Fibroblast of peridontal ligament (primary cell): ENCODE measurements around the gene BTRC.
A peak's percentile ranks its signal among the peaks of the same experiment; 100 is the strongest.

Experiments used
- DNase-seq: peaks from one replicate; pipeline ENCODE4 v3.0.0-alpha.2; 2010; ENCODE audit errors: extremely low read depth

The BTRC gene

GRCh38 chr10:101484175-101484745, 130.3 kb downstream of the BTRC start:
- DNase-seq, result no peak

- DNase-seq, result no peak
Measured at GRCh38 chr10:101485207-101485606, 131.2 kb downstream of the BTRC start.

GRCh38 chr10:101485681-101486554, 132.0 kb downstream of the BTRC start:
- peak; percentile 16 for DNase-seq

GRCh38 chr10:101487399-101487798, 133.4 kb downstream of the BTRC start:
- DNase-seq, result no peak

- peak; percentile 49 for DNase-seq
Measured at GRCh38 chr10:101489355-101489754, 135.4 kb downstream of the BTRC start.

- DNase-seq, result no peak
Measured at GRCh38 chr10:101490026-101490425, 136.1 kb downstream of the BTRC start.

- DNase-seq, result no peak
Measured at GRCh38 chr10:101492205-101492604, 138.2 kb downstream of the BTRC start.

GRCh38 chr10:101492814-101493213, 138.8 kb downstream of the BTRC start:
- DNase-seq, result no peak

GRCh38 chr10:101493249-101493648, 139.3 kb downstream of the BTRC start:
- DNase-seq, result no peak

- no peak for DNase-seq
Measured at GRCh38 chr10:101493782-101494281, 139.9 kb downstream of the BTRC start.

- no peak for DNase-seq
Measured at GRCh38 chr10:101494650-101495049, 140.7 kb downstream of the BTRC start.

GRCh38 chr10:101495324-101495925, 141.5 kb downstream of the BTRC start:
- DNase-seq, result peak; percentile 20

GRCh38 chr10:101504438-101504837, 150.5 kb downstream of the BTRC start:
- DNase-seq, result no peak

- DNase-seq, result no peak
Measured at GRCh38 chr10:101506829-101507661, 153.1 kb downstream of the BTRC start.

- no peak for DNase-seq
Measured at GRCh38 chr10:101507828-101508227, 153.9 kb downstream of the BTRC start.

GRCh38 chr10:101511938-101512337, 158.0 kb downstream of the BTRC start:
- no peak for DNase-seq

- peak; percentile 67 for DNase-seq
Measured at GRCh38 chr10:101512738-101513137, 158.8 kb downstream of the BTRC start.

GRCh38 chr10:101513733-101514132, 159.8 kb downstream of the BTRC start:
- no peak for DNase-seq

GRCh38 chr10:101525848-101526247, 171.9 kb downstream of the BTRC start:
- no peak for DNase-seq

- DNase-seq, result no peak
Measured at GRCh38 chr10:101529207-101529606, 175.2 kb downstream of the BTRC start.

- no peak for DNase-seq
Measured at GRCh38 chr10:101529725-101530553, 176.0 kb downstream of the BTRC start.
